ENCODE measurements around the gene ARHGAP26. TPM values are rescaled to one million over a fixed set of nuclear protein-coding genes. Genes with fewer than 3 reads are reported as not detected.
"Not testable (repeated sequence)": the region's sequence is repeated elsewhere in the genome, so short reads cannot be mapped to it uniquely, and the experiment has no call there.

The ARHGAP26 gene
- total RNA-seq, 1 donor from 2014 or later, result 12.7 TPM

DNA sequence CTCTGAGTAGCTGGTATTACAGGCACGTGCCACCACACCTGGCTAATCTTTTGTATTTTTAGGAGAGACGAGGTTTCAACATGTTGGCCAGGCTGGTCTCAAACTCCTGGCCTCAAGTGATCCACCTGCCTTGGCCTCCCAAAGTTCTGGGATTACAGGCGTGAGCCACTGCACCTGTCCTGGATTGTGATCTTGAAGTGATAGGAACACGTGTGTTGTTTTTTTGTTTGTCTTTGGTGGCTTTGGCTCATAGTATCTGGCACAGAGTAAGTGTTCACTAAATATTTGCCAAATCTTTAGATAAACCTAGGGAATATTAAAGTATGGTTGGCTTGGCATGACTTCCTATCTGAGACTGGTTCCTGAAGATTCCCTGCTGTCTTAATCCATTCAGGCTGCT is 172.7 kb downstream of the ARHGAP26 start:
- intact Hi-C loops (cut with micrococcal nuclease), result no loop called here
- DNase-seq, result no peak
- Mint-ChIP-seq H3K4me3 (no peak overlapping the region), H3K9me3 (no peaks in the 10 kb centered on the region), H3K4me1 (peaks cover 26% of the 10 kb centered on the region), H3K27me3 (no peaks in the 10 kb centered on the region), H3K36me3 (ENCODE audit: low read depth) (peaks cover 3% of the 10 kb centered on the region), H3K27ac (no peak overlapping the region)

DNA sequence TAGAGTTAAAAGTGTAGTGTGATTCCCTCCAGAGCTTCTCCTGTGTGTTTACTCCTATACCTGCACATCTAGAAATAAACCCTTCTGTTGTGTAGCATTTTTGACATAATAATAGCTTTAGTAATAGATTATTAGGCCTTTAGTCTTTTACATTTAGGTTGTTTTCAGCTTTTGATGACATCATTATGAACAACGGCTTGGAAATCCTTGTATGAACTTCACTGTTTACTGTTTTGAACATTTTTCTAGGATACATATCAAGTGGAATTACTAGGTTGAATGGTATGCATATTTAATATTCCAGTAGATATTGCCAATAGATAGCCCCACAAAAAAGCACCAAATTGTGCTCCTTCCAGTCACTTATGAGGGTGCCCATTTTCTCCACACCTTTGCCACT is 174.0 kb downstream of the ARHGAP26 start:
- H3K36me3 Mint-ChIP-seq (ENCODE audit: low read depth), result peaks cover 3% of the 10 kb centered on the region
- intact Hi-C loops (cut with micrococcal nuclease), result no loop called here

DNA sequence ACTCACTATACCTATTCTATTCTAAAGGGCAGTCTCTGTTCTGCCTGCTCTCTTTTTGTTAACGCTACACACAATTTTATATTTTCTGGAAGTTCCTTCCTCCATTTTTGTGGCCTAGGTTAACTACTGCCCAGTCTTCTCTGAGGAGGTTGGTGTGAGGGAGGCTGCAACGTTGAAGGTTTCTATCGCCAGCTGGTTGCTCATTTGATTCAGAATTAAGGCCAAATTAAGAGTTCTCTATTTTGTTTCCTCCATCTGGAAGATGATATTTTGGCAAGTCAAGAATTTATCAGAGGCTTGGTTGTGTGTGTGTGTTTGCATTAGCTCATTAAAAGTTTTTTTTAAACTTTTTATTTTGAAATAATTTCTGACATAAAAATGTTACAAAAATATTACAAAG is 175.1 kb downstream of the ARHGAP26 start:
- Mint-ChIP-seq H3K9me3 (no peaks in the 10 kb centered on the region), H3K4me1 (peaks cover 23% of the 10 kb centered on the region), H3K27ac (no peak overlapping the region), H3K36me3 (ENCODE audit: low read depth) (peaks cover 3% of the 10 kb centered on the region), H3K4me3 (no peak overlapping the region), H3K27me3 (no peaks in the 10 kb centered on the region)
- intact Hi-C loops (cut with micrococcal nuclease), result no loop called here
- DNase-seq, result no peak

More for the DNA sequence above, 174.0 kb downstream of the ARHGAP26 start:
- peaks cover 26% of the 10 kb centered on the region for H3K4me1 Mint-ChIP-seq
- no peaks in the 10 kb centered on the region for H3K27me3 Mint-ChIP-seq
- no peak overlapping the region for H3K4me3 Mint-ChIP-seq
- H3K27ac Mint-ChIP-seq, result no peak overlapping the region
- no peak for DNase-seq
- H3K9me3 Mint-ChIP-seq, result no peaks in the 10 kb centered on the region

DNA sequence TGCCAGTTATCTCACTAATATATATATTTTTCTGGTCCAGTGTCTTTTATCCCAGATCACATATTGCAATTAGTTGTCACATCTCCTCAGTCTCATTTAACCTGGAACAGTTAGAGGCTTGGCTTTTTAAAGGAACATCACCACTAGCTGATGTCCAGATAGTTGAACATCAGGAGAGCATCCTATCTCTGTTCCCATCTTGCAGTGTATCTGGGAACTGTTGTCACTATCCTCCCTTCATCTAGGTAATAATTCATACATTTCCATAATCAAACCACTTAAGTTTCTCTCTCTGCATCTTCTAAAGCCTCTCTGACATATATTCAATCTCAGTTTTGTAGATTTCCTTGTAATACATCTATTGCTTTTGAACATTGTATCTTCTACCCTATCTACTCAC is 175.7 kb downstream of the ARHGAP26 start:
- H3K4me1 Mint-ChIP-seq, result peaks cover 25% of the 10 kb centered on the region
- no peak for DNase-seq
- H3K27ac Mint-ChIP-seq, result no peak overlapping the region
- intact Hi-C loops (cut with micrococcal nuclease), result no loop called here
- H3K9me3 Mint-ChIP-seq, result no peaks in the 10 kb centered on the region
- H3K36me3 Mint-ChIP-seq (ENCODE audit: low read depth), result peaks cover 3% of the 10 kb centered on the region
- no peaks in the 10 kb centered on the region for H3K27me3 Mint-ChIP-seq
- no peak overlapping the region for H3K4me3 Mint-ChIP-seq

DNA sequence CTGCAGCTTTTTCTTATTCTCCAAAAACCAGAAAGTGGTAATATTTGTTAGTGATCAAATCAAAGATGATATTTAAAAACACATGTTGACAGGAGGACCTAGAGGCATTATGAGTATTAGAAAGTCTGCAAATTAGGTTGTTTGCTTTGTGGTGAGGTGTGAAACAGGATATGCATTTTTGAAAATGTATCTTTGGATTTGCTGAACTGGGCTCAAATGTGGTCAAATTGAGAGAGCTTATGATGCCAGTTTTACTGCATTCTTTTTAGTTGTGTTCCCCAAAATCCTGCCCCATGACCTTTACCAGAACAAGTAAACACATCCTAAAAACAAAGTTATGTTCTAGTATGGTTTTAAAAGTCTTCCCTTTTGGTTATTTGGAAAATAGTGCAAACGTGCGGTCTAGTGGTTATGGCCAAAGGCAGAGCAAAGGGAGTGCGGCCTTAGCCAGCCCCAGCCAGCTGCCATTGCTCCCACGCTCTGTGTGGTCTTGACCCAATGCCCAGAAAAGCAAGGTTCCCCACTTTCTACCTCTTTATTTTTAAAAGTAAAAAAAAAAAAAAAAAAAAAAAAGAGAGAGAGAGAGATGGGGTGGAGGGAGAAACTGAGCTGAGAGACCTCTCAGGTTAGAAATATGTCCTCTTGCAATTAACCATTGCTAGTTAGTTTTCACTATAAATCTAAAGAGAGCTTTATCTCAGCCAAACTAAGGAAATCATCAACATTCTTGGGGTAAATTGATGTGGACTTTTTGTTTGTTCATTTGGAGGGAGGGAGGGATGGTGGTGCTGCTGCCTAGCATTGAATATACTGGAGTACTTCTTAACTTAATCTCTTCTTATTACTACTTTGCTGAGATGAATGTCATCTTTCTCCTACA is 176.6 kb downstream of the ARHGAP26 start:
- Mint-ChIP-seq H3K27ac (no peak overlapping the region), H3K4me3 (no peak overlapping the region), H3K27me3 (no peaks in the 10 kb centered on the region), H3K9me3 (no peaks in the 10 kb centered on the region), H3K4me1 (peaks cover 18% of the 10 kb centered on the region), H3K36me3 (ENCODE audit: low read depth) (peaks cover 3% of the 10 kb centered on the region)
- no peak for DNase-seq
- intact Hi-C loops (cut with micrococcal nuclease), result no loop called here

DNA sequence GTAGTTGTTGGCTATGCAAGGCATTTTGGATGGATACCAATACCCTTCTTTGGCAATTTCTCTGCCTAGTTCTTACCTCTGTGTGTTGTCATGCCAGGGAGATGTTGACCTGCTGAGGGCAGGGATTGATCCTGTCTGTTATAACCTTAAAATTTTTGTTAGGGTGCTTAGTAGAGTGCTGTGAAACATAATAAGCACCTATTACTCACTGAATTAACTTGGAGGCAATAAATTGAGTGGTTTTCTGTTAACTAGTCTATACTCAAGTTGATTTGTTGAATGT is 177.2 kb downstream of the ARHGAP26 start:
- Mint-ChIP-seq H3K9me3 (no peaks in the 10 kb centered on the region), H3K27me3 (no peaks in the 10 kb centered on the region), H3K36me3 (ENCODE audit: low read depth) (peaks cover 3% of the 10 kb centered on the region), H3K4me3 (no peak overlapping the region), H3K4me1 (peaks cover 21% of the 10 kb centered on the region), H3K27ac (no peak overlapping the region)
- intact Hi-C loops (cut with micrococcal nuclease), result no loop called here
- no peak for DNase-seq

DNA sequence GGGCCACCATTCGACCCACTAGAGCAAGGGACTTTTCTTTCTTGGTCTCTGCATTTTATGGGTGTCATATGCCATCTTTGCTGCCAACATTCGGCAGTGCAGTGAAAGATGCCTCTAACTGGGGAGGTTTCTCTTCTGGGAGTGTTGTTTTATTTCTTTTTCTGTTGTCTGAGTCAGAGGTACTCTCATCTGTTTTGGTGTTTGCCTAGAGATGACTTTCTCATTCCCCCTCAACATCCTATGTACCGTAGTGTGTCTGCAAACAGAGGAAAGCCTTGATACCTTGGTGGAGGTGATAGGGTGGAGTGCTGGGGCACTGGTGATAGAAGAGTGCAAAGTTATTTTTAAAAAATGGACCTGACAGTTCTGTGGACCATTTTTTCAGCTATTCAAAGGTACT is 182.1 kb downstream of the ARHGAP26 start:
- no peak for DNase-seq
- H3K36me3 Mint-ChIP-seq (ENCODE audit: low read depth), result peaks cover 7% of the 10 kb centered on the region
- intact Hi-C loops (cut with micrococcal nuclease), result no loop called here
- no peak overlapping the region for H3K27ac Mint-ChIP-seq
- no peaks in the 10 kb centered on the region for H3K9me3 Mint-ChIP-seq
- H3K4me1 Mint-ChIP-seq, result peaks cover 14% of the 10 kb centered on the region
- H3K27me3 Mint-ChIP-seq, result no peaks in the 10 kb centered on the region
- no peak overlapping the region for H3K4me3 Mint-ChIP-seq

DNA sequence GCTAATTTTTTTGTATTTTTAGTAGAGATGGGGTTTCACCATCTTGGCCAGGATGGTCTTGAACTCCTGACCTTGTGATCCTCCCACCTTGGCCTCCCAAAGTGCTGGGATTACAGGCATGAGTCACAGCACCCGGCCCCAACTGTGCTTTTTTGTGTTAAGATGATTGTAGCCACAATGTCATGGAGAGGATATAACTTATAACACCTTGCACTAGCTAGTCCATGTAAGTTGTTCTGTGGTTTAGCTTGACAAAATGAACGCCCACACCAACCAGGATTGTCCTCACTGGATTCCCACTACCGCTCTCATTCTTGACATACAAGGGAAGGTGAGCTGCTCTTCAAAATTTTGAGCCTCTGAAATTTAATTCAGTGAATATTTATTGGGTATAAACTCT is 182.7 kb downstream of the ARHGAP26 start:
- H3K27ac Mint-ChIP-seq; DNase-seq; H3K36me3 Mint-ChIP-seq (ENCODE audit: low read depth); H3K4me3 Mint-ChIP-seq; intact Hi-C loops (cut with micrococcal nuclease); H3K27me3 Mint-ChIP-seq; H3K9me3 Mint-ChIP-seq: not testable (repeated sequence)
- H3K4me1 Mint-ChIP-seq, result peaks cover 11% of the 10 kb centered on the region

DNA sequence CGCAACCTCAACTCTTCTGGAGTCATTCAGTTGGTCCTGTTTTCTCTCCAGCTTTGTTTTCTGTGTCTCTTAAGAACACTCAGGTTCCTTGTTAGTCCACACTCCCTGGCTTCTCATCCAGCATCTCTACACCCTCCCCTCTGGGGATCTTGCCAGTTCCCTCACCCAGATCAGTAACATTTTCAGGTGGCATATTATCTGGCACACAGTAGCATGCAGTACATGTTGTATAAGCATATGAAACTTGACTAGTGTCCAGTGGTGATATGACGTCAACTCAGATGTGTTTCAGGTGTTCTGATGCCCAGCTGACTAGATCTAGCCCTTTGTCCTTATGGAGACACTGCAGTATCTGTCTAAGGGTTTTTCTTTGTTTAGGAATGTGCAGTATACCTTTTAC is 184.3 kb downstream of the ARHGAP26 start:
- no peak for DNase-seq
- Mint-ChIP-seq H3K36me3 (ENCODE audit: low read depth) (peaks cover 5% of the 10 kb centered on the region), H3K4me1 (peaks cover 15% of the 10 kb centered on the region), H3K4me3 (no peak overlapping the region), H3K27me3 (no peaks in the 10 kb centered on the region), H3K27ac (no peak overlapping the region), H3K9me3 (no peaks in the 10 kb centered on the region)
- intact Hi-C loops (cut with micrococcal nuclease), result no loop called here

DNA sequence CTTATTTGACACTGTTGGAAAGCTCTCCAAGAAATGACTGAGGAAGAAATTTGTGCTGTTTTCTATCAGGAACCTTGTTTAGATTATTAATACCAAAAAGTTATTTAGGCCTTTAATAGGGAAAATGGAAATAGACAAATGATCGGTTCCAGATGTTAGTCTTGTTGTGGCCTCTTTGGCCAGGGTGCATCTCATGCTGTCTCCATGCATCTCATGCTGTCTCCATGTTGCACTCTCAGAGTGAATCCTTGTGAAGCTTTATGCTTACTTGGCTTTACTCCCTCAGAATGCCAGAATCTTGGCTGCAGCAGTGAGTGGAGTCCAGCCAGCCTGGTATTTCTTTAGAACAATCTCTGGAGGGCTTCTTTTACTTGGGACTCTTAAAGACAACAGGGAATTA is 185.5 kb downstream of the ARHGAP26 start:
- Mint-ChIP-seq H3K27ac (no peak overlapping the region), H3K4me3 (no peak overlapping the region), H3K4me1 (peaks cover 17% of the 10 kb centered on the region), H3K9me3 (no peaks in the 10 kb centered on the region), H3K36me3 (ENCODE audit: low read depth) (peaks cover 5% of the 10 kb centered on the region), H3K27me3 (no peaks in the 10 kb centered on the region)
- intact Hi-C loops (cut with micrococcal nuclease), result no loop called here
- no peak for DNase-seq

DNA sequence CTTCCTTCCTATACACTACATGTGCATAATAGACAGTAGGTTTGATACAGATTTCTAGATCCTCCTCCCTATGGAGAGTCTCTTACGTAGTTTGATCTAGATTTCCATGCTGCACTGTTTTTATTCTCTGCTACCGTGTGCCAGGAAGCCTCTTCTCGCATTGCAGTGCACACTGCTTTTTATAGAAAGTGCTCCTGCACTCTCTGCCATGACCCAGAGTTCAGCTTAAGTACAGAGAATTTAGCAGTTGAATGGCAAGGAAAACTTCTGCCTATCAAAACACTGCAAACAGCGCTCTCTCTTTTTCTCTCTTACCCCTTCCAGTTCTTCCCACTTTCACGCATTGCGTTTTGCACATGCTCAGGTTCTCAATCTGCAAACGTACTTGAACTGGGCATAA is 187.4 kb downstream of the ARHGAP26 start:
- peaks cover 11% of the 10 kb centered on the region for H3K4me1 Mint-ChIP-seq
- intact Hi-C loops (cut with micrococcal nuclease), result no loop called here
- H3K9me3 Mint-ChIP-seq, result no peaks in the 10 kb centered on the region
- no peaks in the 10 kb centered on the region for H3K27me3 Mint-ChIP-seq
- H3K36me3 Mint-ChIP-seq (ENCODE audit: low read depth), result peaks cover 5% of the 10 kb centered on the region
- H3K4me3 Mint-ChIP-seq, result no peak overlapping the region
- H3K27ac Mint-ChIP-seq, result no peak overlapping the region
- no peak for DNase-seq

DNA sequence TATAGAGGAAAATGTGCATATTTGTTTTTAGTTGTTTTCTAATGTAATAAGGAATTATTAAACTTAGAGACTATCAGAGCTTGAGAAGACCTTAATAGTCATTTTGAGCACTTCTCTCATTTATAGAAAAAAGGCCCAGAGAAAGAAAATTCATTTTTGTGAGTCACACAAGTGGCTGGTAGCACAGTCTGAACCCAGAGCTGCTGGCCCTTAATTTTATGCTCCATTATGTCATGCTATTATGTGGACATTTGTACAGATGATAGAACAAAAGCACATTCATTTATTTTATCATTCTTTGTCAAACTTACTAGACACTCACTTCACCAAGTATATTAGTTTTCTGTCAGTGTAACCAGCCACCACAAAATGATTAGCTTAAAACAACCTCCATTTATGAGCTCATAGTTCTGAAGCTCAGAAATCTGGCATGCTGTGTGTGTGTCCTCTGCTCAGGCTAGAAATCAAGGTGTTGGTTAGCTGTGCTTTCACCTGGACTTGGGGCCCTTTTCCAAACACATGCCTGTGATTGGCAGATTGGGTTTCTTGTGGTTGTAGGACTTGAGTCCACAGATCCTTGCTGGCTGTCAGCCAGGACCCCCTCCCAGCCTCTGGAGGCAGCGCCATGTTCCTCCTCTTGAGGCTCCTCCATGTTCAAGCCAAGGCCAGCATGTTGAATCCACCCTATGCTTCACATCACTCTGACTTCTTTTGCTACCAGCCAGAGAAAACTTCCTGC is 188.9 kb downstream of the ARHGAP26 start:
- Mint-ChIP-seq H3K4me3 (no peak overlapping the region), H3K27ac (no peak overlapping the region), H3K36me3 (ENCODE audit: low read depth) (peaks cover 5% of the 10 kb centered on the region), H3K27me3 (no peaks in the 10 kb centered on the region), H3K9me3 (no peaks in the 10 kb centered on the region), H3K4me1 (peaks cover 11% of the 10 kb centered on the region)
- no peak for DNase-seq
- intact Hi-C loops (cut with micrococcal nuclease), result no loop called here

DNA sequence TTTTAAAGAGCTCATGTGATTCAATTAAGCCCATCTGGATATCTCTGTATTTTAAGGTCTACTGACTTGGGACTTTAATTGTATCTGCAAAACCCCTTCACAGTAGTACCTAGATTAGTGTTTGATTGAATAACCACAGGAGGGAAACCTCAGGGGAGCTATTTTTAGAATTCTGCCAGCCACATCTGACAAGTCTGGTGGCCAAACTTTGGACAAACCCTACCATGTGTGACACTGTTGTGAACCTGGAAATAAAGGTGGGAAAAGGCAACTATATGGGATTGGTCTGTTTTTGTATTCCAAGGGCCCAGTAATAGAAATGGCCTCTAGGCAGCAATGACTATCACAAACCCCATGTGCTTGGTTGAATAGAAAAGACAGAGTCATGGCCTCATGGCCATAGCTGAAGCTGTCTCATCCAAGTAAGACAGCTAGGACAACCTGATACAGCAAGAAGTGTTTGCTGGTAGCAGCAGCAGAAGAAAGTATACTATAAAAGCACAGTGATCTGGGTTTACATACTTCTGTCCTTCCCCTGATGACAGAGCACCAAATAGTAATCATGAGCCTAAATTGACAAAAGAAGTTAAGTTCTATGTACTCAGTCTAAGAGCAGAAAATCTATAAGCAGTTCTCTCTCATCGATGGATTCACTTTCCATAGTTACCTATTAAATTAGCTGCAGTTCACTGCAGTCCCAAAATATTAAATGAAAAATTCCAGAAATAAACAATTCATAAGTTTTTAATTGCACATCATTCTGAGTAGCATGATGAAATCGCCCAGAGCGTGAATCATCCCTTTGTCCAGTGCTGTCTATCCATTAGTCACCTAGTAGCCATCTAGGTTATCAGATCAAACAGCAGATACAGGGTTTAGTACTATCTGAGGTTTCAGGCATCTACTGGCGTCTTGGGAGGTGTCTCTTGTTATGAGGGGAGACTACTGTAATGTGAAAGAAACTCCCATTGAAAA is 189.8 kb downstream of the ARHGAP26 start:
- H3K4me3 Mint-ChIP-seq, result no peak overlapping the region
- H3K27me3 Mint-ChIP-seq, result no peaks in the 10 kb centered on the region
- DNase-seq, result no peak
- H3K36me3 Mint-ChIP-seq (ENCODE audit: low read depth), result no peaks in the 10 kb centered on the region
- no peak overlapping the region for H3K27ac Mint-ChIP-seq
- H3K9me3 Mint-ChIP-seq, result no peaks in the 10 kb centered on the region
- peaks cover 10% of the 10 kb centered on the region for H3K4me1 Mint-ChIP-seq
- intact Hi-C loops (cut with micrococcal nuclease), result no loop called here

Data from activated CD4-positive, alpha-beta T cell treated with anti-CD3 and anti-CD28 coated beads, Interleukin-2, amount 10 ng/mL, durations not matched to agents 24 days and 14 days (primary cell).